ENCODE data around the gene AVP. TPM values are rescaled to one million over a fixed set of nuclear protein-coding genes. Genes with fewer than 3 reads are reported as not detected.

Gene AVP
- total RNA-seq, 1 donor from 2014 or later = not detected

- Mint-ChIP-seq H3K4me1 (ENCODE audit: low read depth) (peaks cover 4% of the 10 kb centered on the region), H3K4me3 (ENCODE audit: unreplicated experiment) (peak within 1 kb of the TSS; percentile 55), H3K9me3 (ENCODE audit: low read depth) (no peaks in the 10 kb centered on the region), H3K27me3 (ENCODE audit: low read depth) (peaks cover 10% of the 10 kb centered on the region), H3K27ac (ENCODE audit: unreplicated experiment) (no peak within 1 kb of the TSS), H3K36me3 (ENCODE audit: low read depth) (no peaks in the 10 kb centered on the region)
- peak; percentile 90 for DNase-seq (ENCODE audit: low spot score)
- TF ChIP-seq CTCF (IDR thresholded peaks at IDR 0.05) = no peak
Measured at GRCh38 chr20:3071610-3072529, 12.7 kb downstream of the AVP start, which contains the start of gene OXT. Gene OXT (plus strand): TSS chr20:3071620. CDS start chr20:3071656, 36 bp downstream.

DNA sequence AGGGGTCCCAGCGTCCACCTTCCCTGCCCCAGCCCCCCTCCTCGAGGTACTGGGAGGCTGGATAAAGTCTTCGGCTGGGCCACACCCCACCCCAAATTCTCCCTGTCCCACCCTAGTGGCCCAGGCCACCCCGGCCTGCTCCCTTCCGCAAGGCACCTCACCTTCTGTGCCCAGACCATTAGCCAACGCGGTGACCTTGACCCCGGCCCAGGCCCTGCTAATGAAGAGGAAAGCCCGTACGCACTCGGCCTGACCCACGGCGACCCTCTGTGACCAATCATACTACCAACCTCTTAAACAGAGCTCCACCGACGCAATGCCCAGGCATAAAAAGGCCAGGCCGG is 13.3 kb downstream of the AVP start:
- DNase-seq (ENCODE audit: low spot score) = no peak
- H3K4me3 Mint-ChIP-seq (ENCODE audit: unreplicated experiment) = peak overlapping the region; percentile 9
- H3K27me3 Mint-ChIP-seq (ENCODE audit: low read depth) = peaks cover 8% of the 10 kb centered on the region
- H3K4me1 Mint-ChIP-seq (ENCODE audit: low read depth) = peaks cover 7% of the 10 kb centered on the region
- H3K9me3 Mint-ChIP-seq (ENCODE audit: low read depth) = no peaks in the 10 kb centered on the region
- H3K36me3 Mint-ChIP-seq (ENCODE audit: low read depth) = no peaks in the 10 kb centered on the region
- no peak for TF ChIP-seq CTCF (IDR thresholded peaks at IDR 0.05)
- no peak overlapping the region for H3K27ac Mint-ChIP-seq (ENCODE audit: unreplicated experiment)

DNA sequence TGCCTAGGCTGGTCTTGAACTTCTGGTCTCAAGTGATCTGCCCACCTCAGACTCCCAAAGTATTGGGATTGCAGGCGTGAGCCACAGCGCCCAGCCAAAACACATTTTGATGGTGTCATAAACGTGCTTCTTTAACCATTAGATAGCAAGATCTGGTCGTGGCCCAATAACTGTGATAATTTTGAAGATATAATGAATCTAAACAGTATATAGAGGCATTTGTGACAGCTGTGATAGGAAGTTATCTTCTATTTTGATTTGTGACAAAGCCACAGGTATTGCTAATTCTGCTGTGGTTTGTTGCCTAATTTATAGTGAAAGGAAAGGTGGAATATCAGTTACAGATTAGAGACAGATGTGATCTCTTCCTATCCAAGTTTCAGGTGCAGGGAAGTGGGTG is 13.8 kb downstream of the AVP start:
- peaks cover 7% of the 10 kb centered on the region for H3K4me1 Mint-ChIP-seq (ENCODE audit: low read depth)
- H3K27ac Mint-ChIP-seq (ENCODE audit: unreplicated experiment) = no peak overlapping the region
- no peaks in the 10 kb centered on the region for H3K9me3 Mint-ChIP-seq (ENCODE audit: low read depth)
- TF ChIP-seq CTCF (IDR thresholded peaks at IDR 0.05) = no peak
- H3K27me3 Mint-ChIP-seq (ENCODE audit: low read depth) = peaks cover 8% of the 10 kb centered on the region
- no peak overlapping the region for H3K4me3 Mint-ChIP-seq (ENCODE audit: unreplicated experiment)
- peak; percentile 24 for DNase-seq (ENCODE audit: low spot score)
- no peaks in the 10 kb centered on the region for H3K36me3 Mint-ChIP-seq (ENCODE audit: low read depth)

- Mint-ChIP-seq H3K9me3 (ENCODE audit: low read depth) (no peaks in the 10 kb centered on the region), H3K27ac (ENCODE audit: unreplicated experiment) (no peak overlapping the region), H3K36me3 (ENCODE audit: low read depth) (no peaks in the 10 kb centered on the region), H3K4me1 (ENCODE audit: low read depth) (peaks cover 7% of the 10 kb centered on the region), H3K4me3 (ENCODE audit: unreplicated experiment) (no peak overlapping the region), H3K27me3 (ENCODE audit: low read depth) (peaks cover 9% of the 10 kb centered on the region)
- DNase-seq (ENCODE audit: low spot score) = peak; percentile 53
- no peak for TF ChIP-seq CTCF (IDR thresholded peaks at IDR 0.05)
Measured at GRCh38 chr20:3068986-3069900, 15.3 kb downstream of the AVP start.

GRCh38 chr20:3068075-3068474 is 16.4 kb downstream of the AVP start:
- DNase-seq (ENCODE audit: low spot score) = peak; percentile 6
- peaks cover 7% of the 10 kb centered on the region for H3K4me1 Mint-ChIP-seq (ENCODE audit: low read depth)
- no peaks in the 10 kb centered on the region for H3K9me3 Mint-ChIP-seq (ENCODE audit: low read depth)
- H3K36me3 Mint-ChIP-seq (ENCODE audit: low read depth) = no peaks in the 10 kb centered on the region
- no peak overlapping the region for H3K4me3 Mint-ChIP-seq (ENCODE audit: unreplicated experiment)
- peaks cover 9% of the 10 kb centered on the region for H3K27me3 Mint-ChIP-seq (ENCODE audit: low read depth)
- H3K27ac Mint-ChIP-seq (ENCODE audit: unreplicated experiment) = no peak overlapping the region
- TF ChIP-seq CTCF (IDR thresholded peaks at IDR 0.05) = no peak

Data from chondrocyte (in vitro differentiated cells).